HUES6 (cell line): ENCODE data around the gene PCBD2.

Experiments used
- H3K27ac ChIP-seq: 2 replicates; pipeline ENCODE4 v1.7.0; 2013; ENCODE audit warnings: low read depth, mild to moderate bottlenecking, low read length, inconsistent platforms
- H3K27me3 ChIP-seq: 2 replicates; pipeline ENCODE4 v1.6.1; 2013; ENCODE audit warnings: low read length; ENCODE audit not compliant: control insufficient read depth, insufficient read depth
- H3K36me3 ChIP-seq: 2 replicates; pipeline ENCODE4 v1.6.1; 2013; ENCODE audit warnings: low read length; ENCODE audit not compliant: control insufficient read depth, insufficient read depth
- H3K4me1 ChIP-seq: 2 replicates; pipeline ENCODE4 v1.6.1; 2013; ENCODE audit warnings: low read length; ENCODE audit not compliant: control insufficient read depth, insufficient read depth
- H3K4me3 ChIP-seq: 2 replicates; pipeline ENCODE4 v1.5.1; 2013; ENCODE audit warnings: low read depth, low read length
- H3K9ac ChIP-seq: one replicate; pipeline ENCODE4 v1.6.1; 2013; ENCODE audit warnings: mild to moderate bottlenecking, low read length
- H3K9me3 ChIP-seq: 2 replicates; pipeline ENCODE4 v1.6.1; 2013; ENCODE audit warnings: low read depth, low read length; ENCODE audit not compliant: control insufficient read depth, insufficient read depth

PCBD2 gene

DNA sequence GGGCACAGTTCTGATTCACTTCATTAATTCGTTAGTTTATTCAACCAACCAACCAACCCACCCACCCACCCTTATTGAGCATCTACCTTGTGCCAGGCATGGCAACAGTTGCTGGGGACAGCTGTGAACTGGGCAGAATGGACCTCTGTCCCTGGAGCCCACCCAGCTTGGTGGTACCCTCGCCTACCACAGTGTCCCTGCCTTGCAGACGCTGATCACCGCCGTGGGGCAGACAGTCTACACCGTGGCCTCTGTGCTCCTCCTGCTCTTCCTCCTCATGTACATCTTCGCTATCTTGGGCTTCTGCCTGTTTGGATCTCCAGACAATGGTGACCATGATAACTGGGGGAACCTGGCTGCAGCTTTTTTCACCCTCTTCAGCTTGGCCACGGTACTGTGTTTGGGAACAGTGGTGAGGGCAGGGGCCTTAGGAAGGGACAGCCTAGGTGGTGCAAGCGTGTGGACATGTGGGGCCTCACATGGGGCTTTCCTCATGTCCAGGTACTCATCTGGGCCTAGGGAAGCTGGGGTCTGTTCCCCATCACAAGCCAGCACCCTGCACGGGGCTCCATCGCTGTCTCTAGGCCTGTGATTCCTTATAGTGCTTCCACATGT lies 102.9 kb downstream of the PCBD2 start:
- H3K9me3 ChIP-seq = no peaks in the 10 kb centered on the region
- no peak overlapping the region for H3K27ac ChIP-seq
- H3K27me3 ChIP-seq = no peaks in the 10 kb centered on the region
- H3K4me1 ChIP-seq = no peaks in the 10 kb centered on the region
- H3K36me3 ChIP-seq = no peaks in the 10 kb centered on the region
- H3K9ac ChIP-seq = no peak overlapping the region
- H3K4me3 ChIP-seq = no peak overlapping the region

DNA sequence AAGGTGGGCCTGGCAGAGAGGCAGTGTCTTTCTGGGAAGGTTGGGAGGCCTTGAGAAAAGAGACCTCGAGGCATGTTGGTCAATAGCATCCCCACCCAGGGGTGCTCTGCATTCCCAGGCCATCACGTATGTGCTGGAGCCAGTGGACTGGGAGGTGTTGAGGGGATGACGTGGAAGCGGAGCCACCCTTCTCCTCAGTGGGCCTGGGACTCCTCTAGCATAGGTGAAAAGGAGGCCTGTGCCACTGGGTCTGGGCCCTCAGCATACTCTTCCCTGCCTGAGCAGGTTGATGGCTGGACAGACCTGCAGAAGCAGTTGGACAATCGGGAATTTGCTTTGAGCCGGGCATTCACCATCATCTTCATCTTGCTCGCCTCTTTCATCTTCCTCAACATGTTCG lies 103.6 kb downstream of the PCBD2 start:
- no peak overlapping the region for H3K9ac ChIP-seq
- H3K9me3 ChIP-seq = no peaks in the 10 kb centered on the region
- H3K27me3 ChIP-seq = no peaks in the 10 kb centered on the region
- no peaks in the 10 kb centered on the region for H3K4me1 ChIP-seq
- no peaks in the 10 kb centered on the region for H3K36me3 ChIP-seq
- no peak overlapping the region for H3K27ac ChIP-seq
- no peak overlapping the region for H3K4me3 ChIP-seq

GRCh38 chr5:135008981-135009735 lies 104.2 kb downstream of the PCBD2 start:
- Histone ChIP-seq H3K9ac (no peak overlapping the region), H3K9me3 (no peaks in the 10 kb centered on the region)

GRCh38 chr5:135009736-135010501 lies 105.0 kb downstream of the PCBD2 start:
- H3K36me3 ChIP-seq = no peaks in the 10 kb centered on the region
- H3K4me1 ChIP-seq = no peaks in the 10 kb centered on the region
- H3K27ac ChIP-seq = no peak overlapping the region
- no peak overlapping the region for H3K4me3 ChIP-seq
- H3K9me3 ChIP-seq = no peaks in the 10 kb centered on the region
- H3K27me3 ChIP-seq = no peaks in the 10 kb centered on the region
- H3K9ac ChIP-seq = no peak overlapping the region

More at GRCh38 chr5:135008981-135009735, 104.2 kb downstream of the PCBD2 start:
- no peaks in the 10 kb centered on the region for H3K27me3 ChIP-seq
- no peaks in the 10 kb centered on the region for H3K36me3 ChIP-seq
- H3K27ac ChIP-seq = no peak overlapping the region
- no peaks in the 10 kb centered on the region for H3K4me1 ChIP-seq
- no peak overlapping the region for H3K4me3 ChIP-seq

GRCh38 chr5:135010502-135011354 lies 105.8 kb downstream of the PCBD2 start:
- Histone ChIP-seq H3K27ac (no peak overlapping the region), H3K9me3 (no peaks in the 10 kb centered on the region), H3K9ac (no peak overlapping the region), H3K27me3 (no peaks in the 10 kb centered on the region), H3K36me3 (no peaks in the 10 kb centered on the region), H3K4me1 (no peaks in the 10 kb centered on the region), H3K4me3 (no peak overlapping the region)

DNA sequence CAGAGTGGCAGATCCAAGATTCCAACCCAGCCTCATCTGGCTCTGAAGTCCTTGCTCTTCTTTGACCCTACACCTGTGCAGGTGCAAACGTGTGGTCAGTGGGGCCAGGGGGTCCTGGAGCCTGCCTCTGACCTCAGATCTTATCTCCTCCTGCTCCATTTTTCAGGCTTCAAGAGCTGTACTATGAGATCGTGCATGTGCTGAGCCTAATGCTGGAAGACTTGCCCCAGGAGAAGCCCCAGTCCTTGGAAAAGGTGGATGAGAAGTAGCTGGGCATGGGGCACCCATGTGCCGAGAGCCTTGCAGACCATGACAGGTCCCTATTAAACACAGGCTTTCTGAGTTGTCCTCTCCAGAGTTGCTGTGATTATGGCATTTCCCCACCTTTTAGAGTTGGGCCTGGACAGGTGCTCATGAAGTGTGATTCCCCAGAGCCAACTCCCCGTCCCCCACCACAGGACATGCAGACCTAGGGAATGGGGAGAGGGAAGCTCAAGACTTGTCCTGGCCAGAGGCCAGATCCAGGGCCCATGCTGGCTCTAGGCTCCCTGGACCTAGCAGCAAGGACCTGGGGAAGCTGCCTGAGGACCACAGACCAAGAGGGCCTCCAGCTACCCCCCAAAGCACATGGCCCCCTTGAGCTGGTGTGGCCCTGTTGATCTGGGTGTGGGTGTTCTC lies 106.6 kb downstream of the PCBD2 start:
- no peaks in the 10 kb centered on the region for H3K27me3 ChIP-seq
- H3K4me1 ChIP-seq = no peaks in the 10 kb centered on the region
- no peak overlapping the region for H3K9ac ChIP-seq
- no peak overlapping the region for H3K4me3 ChIP-seq
- H3K27ac ChIP-seq = no peak overlapping the region
- no peaks in the 10 kb centered on the region for H3K9me3 ChIP-seq
- no peaks in the 10 kb centered on the region for H3K36me3 ChIP-seq

- H3K4me1 ChIP-seq = no peaks in the 10 kb centered on the region
- H3K27ac ChIP-seq = no peak overlapping the region
- no peaks in the 10 kb centered on the region for H3K27me3 ChIP-seq
- H3K36me3 ChIP-seq = no peaks in the 10 kb centered on the region
- no peak overlapping the region for H3K9ac ChIP-seq
- H3K4me3 ChIP-seq = no peak overlapping the region
- H3K9me3 ChIP-seq = no peaks in the 10 kb centered on the region
These were observed 107.2 kb downstream of the PCBD2 start for GRCh38 chr5:135012033-135012588.
